IMR-90 (cell line): ENCODE measurements around the gene LDHAL6A. TPM values are rescaled to one million over a fixed set of nuclear protein-coding genes. Genes with fewer than 3 reads are reported as not detected.

ENCODE experiments used
- ATAC-seq: fragments of 200-7000 bp; cut with Tn5 transposase; 2 replicates; pipeline ENCODE4 v1.9.1; 2020; ENCODE audit warnings: low read depth, mild to moderate bottlenecking, moderate library complexity
- BruUV-seq: library from RNA; stranded (reverse); fragments of 400-500 nt; replicated peaks from 2 replicates; lab custom pipeline; 2021; lab: Mats Ljungman, UMichigan
- CTCF ChIA-PET: fragments of 300-600 bp; formaldehyde crosslinking; extraction: SDS; loops from one replicate; lab custom pipeline; 2021; ENCODE audit warnings: antibody characterized with exemption; lab: Yijun Ruan, JAX
- POLR2A ChIA-PET: fragments of 300-600 bp; sonication (Branson Sonifier 250); formaldehyde crosslinking; loops from one replicate; lab custom pipeline; 2022; ENCODE audit warnings: antibody characterized with exemption; ENCODE audit not compliant: unreplicated experiment; lab: Charles Lee
- DNase-seq: peaks from one replicate; pipeline ENCODE4 v3.0.0; 2013
- H2AFZ ChIP-seq: replicated peaks from 2 replicates; pipeline ENCODE3; 2013; ENCODE audit warnings: low read length, mild to moderate bottlenecking; ENCODE audit not compliant: poor library complexity
- H2AK5ac ChIP-seq: 2 replicates; pipeline ENCODE4 v1.6.1; 2013; ENCODE audit warnings: low read depth, low read length, inconsistent platforms
- H2AK9ac ChIP-seq: replicated peaks from 2 replicates; pipeline ENCODE3; 2013; ENCODE audit warnings: mild to moderate bottlenecking, low read depth, low read length, moderate library complexity; ENCODE audit not compliant: poor library complexity
- H2BK120ac ChIP-seq: 2 replicates; pipeline ENCODE4 v1.6.1; 2013; ENCODE audit warnings: low read depth, low read length, inconsistent platforms
- H2BK15ac ChIP-seq: 3 replicates; pipeline ENCODE4 v1.6.1; 2013; ENCODE audit warnings: low read depth, low read length, inconsistent platforms
- H2BK20ac ChIP-seq: 2 replicates; pipeline ENCODE4 v1.6.1; 2013; ENCODE audit warnings: low read depth, mild to moderate bottlenecking, inconsistent platforms, low read length, moderate library complexity
- H2BK5ac ChIP-seq: 2 replicates; pipeline ENCODE4 v1.6.1; 2013; ENCODE audit warnings: mild to moderate bottlenecking, low read depth, low read length, inconsistent platforms; ENCODE audit not compliant: poor library complexity, severe bottlenecking
- H3K14ac ChIP-seq: replicated peaks from 2 replicates; pipeline ENCODE4 v1.6.1; 2013; ENCODE audit warnings: low read depth, low read length, inconsistent platforms
- H3K18ac ChIP-seq: 2 replicates; pipeline ENCODE4 v1.6.1; 2013; ENCODE audit warnings: low read depth, low read length, control low read depth
- H3K23ac ChIP-seq: 2 replicates; pipeline ENCODE4 v1.6.1; 2013; ENCODE audit warnings: low read depth, low read length, inconsistent platforms
- H3K27ac ChIP-seq: 2 replicates; pipeline ENCODE4 v1.5.1; 2013; ENCODE audit warnings: mild to moderate bottlenecking, control low read depth, low read length; ENCODE audit not compliant: insufficient read depth
- H3K27me3 ChIP-seq: 2 replicates; pipeline ENCODE4 v1.6.1; 2013; ENCODE audit warnings: low read length; ENCODE audit not compliant: control insufficient read depth, insufficient read depth
- H3K36me3 ChIP-seq: 2 replicates; pipeline ENCODE4 v1.6.1; 2013; ENCODE audit warnings: low read length, mixed read lengths; ENCODE audit not compliant: control insufficient read depth, insufficient read depth
- H3K4ac ChIP-seq: 2 replicates; pipeline ENCODE4 v1.6.1; 2013; ENCODE audit warnings: low read depth, low read length, inconsistent platforms
- H3K4me1 ChIP-seq: 2 replicates; pipeline ENCODE4 v1.6.1; 2013; ENCODE audit warnings: low read length, mixed read lengths; ENCODE audit not compliant: control insufficient read depth, insufficient read depth
- H3K4me2 ChIP-seq: 2 replicates; pipeline ENCODE4 v1.6.1; 2013; ENCODE audit warnings: low read depth, mild to moderate bottlenecking, control low read depth, low read length, moderate library complexity
- H3K4me3 ChIP-seq: 2 replicates; pipeline ENCODE4 v1.5.1; 2013; ENCODE audit warnings: low read depth, mild to moderate bottlenecking, control low read depth, low read length, moderate library complexity; ENCODE audit not compliant: insufficient read depth
- H3K56ac ChIP-seq: 2 replicates; pipeline ENCODE4 v1.6.1; 2013; ENCODE audit warnings: low read length, inconsistent platforms; ENCODE audit not compliant: insufficient read depth; ENCODE audit errors: extremely low read depth
- H3K79me1 ChIP-seq, 2 experiments: 2 replicates each; pipeline ENCODE4 v1.6.1; 2013; ENCODE audit warnings: low read length in 2 of 2, inconsistent platforms in 1 of 2, low read depth in 1 of 2
- H3K9ac ChIP-seq: 2 replicates; pipeline ENCODE4 v1.6.1; 2013; ENCODE audit warnings: low read depth, low read length, control low read depth
- H3K9me1 ChIP-seq: 2 replicates; pipeline ENCODE4 v1.6.1; 2013; ENCODE audit warnings: low read length, inconsistent platforms; ENCODE audit not compliant: insufficient read depth
- H3K9me3 ChIP-seq: 2 replicates; pipeline ENCODE4 v1.6.1; 2013; ENCODE audit warnings: low read length; ENCODE audit not compliant: control insufficient read depth, insufficient read depth
- H4K20me1 ChIP-seq: 2 replicates; pipeline ENCODE4 v1.6.1; 2013; ENCODE audit warnings: low read length, inconsistent platforms; ENCODE audit not compliant: insufficient read depth
- H4K5ac ChIP-seq: 2 replicates; pipeline ENCODE4 v1.6.1; 2013; ENCODE audit warnings: mild to moderate bottlenecking, low read depth, low read length, control low read depth
- H4K8ac ChIP-seq, 2 experiments: 2 replicates each; pipeline ENCODE4 v1.6.1; 2013; ENCODE audit warnings: low read depth in 2 of 2, low read length in 2 of 2, control low read depth in 1 of 2, inconsistent platforms in 1 of 2
- H4K91ac ChIP-seq: 2 replicates; pipeline ENCODE4 v1.6.1; 2013; ENCODE audit warnings: low read depth, low read length, inconsistent platforms; ENCODE audit not compliant: insufficient read depth
- BHLHE40 ChIP-seq: fragments of 150-350 bp; IDR thresholded peaks from 2 replicates; pipeline ENCODE4 v1.6.1; 2016; ENCODE audit warnings: mild to moderate bottlenecking, low read depth, low read length
- CEBPB ChIP-seq: IDR thresholded peaks from 2 replicates; pipeline ENCODE4 v1.6.1; 2012; ENCODE audit warnings: low read depth, low read length, improper control_type of control experiment
- CHD1 ChIP-seq: IDR thresholded peaks from 2 replicates; pipeline ENCODE4 v1.6.1; 2012; ENCODE audit warnings: low read depth, low read length, improper control_type of control experiment
- FOS ChIP-seq: fragments of 150-350 bp; IDR thresholded peaks from 2 replicates; pipeline ENCODE4 v1.6.1; 2016; ENCODE audit warnings: low read depth, low read length
- MAFK ChIP-seq: IDR thresholded peaks from 2 replicates; pipeline ENCODE4 v1.6.1; 2012; ENCODE audit warnings: low read depth, low read length, improper control_type of control experiment
- MAZ ChIP-seq: IDR thresholded peaks from 2 replicates; pipeline ENCODE4 v1.6.1; 2012; ENCODE audit warnings: low read depth, mild to moderate bottlenecking, low read length, improper control_type of control experiment, moderate library complexity, borderline replicate concordance
- MXI1 ChIP-seq: IDR thresholded peaks from 2 replicates; pipeline ENCODE4 v1.6.1; 2012; ENCODE audit warnings: low read depth, mild to moderate bottlenecking, low read length, moderate library complexity, borderline replicate concordance
- NFE2L2 ChIP-seq: fragments of 150-350 bp; IDR thresholded peaks from 2 replicates; pipeline ENCODE4 v1.6.1; 2016; ENCODE audit warnings: low read depth, mild to moderate bottlenecking, low read length
- POLR2A ChIP-seq: IDR thresholded peaks from 2 replicates; pipeline ENCODE4 v1.6.1; 2012; ENCODE audit warnings: mild to moderate bottlenecking, low read depth, low read length
- RAD21 ChIP-seq: IDR thresholded peaks from 2 replicates; pipeline ENCODE4 v1.6.1; 2012; ENCODE audit warnings: low read length, improper control_type of control experiment
- RCOR1 ChIP-seq: IDR thresholded peaks from 2 replicates; pipeline ENCODE4 v1.6.1; 2012; ENCODE audit warnings: mild to moderate bottlenecking, low read length, improper control_type of control experiment; ENCODE audit not compliant: insufficient replicate concordance
- RFX5 ChIP-seq: IDR thresholded peaks from 2 replicates; pipeline ENCODE4 v1.8.0; 2012; ENCODE audit warnings: low read depth, mild to moderate bottlenecking, low read length, moderate library complexity
- SMC3 ChIP-seq: fragments of 150-350 bp; IDR thresholded peaks from 2 replicates; pipeline ENCODE4 v1.6.1; 2016; ENCODE audit warnings: low read depth, mild to moderate bottlenecking, antibody characterized with exemption, low read length, moderate library complexity
- WGBS, 2 experiments: methylation state at CpG; one replicate each; pipeline versions ENCODE4 v1.1.5 to v1.1.7; 2013; ENCODE audit warnings: missing lambda C conversion rate in 2 of 2; ENCODE audit not compliant: insufficient read length in 1 of 2; ENCODE audit errors: extremely low coverage in 2 of 2; 5-methylcytosine and 5-hydroxymethylcytosine counted together
- dilution Hi-C: fragments of 300-500 bp; cut with HindIII; formaldehyde crosslinking; loops from one replicate; pipeline ENCODE4 v1.14.3; 2018; ENCODE audit warnings: low sequenced_read_pairs; ENCODE audit not compliant: unreplicated experiment
- in situ Hi-C: fragments of 300-500 bp; cut with MboI; formaldehyde crosslinking; loops from 3 replicates; pipeline ENCODE4 v1.14.3; 2019; ENCODE audit warnings: low sequenced_read_pairs, inconsistent platforms, mixed read lengths
- intact Hi-C: fragments of 100-400 bp; cut with micrococcal nuclease; formaldehyde crosslinking; loops from 2 replicates; pipeline ENCODE4 v1.10.0; 2022
- polyA plus RNA-seq, 3 experiments: library from polyadenylated mRNA; depleted of rRNA; stranded (reverse); fragments of >200 nt; gene quantifications; 2 replicates each; pipeline ENCODE4 v1.2.3, GENCODE V29; 2012; ENCODE audit warnings: low replicate concordance in 1 of 3
- total RNA-seq: library from RNA; depleted of rRNA; stranded (reverse); fragments of >200 nt; gene quantifications from 2 replicates; pipeline ENCODE4 v1.2.3, GENCODE V29; 2012
- TF ChIP-seq, protein P1 (sequence below): fragments of 150-350 bp; IDR thresholded peaks from 2 replicates; pipeline ENCODE4 v1.6.1; 2017; ENCODE audit warnings: mild to moderate bottlenecking, antibody characterized with exemption, low read length, low read depth
- TF ChIP-seq, protein P2 (sequence below): conservative IDR thresholded peaks from 2 replicates; pipeline ENCODE4 v1.5.1; 2012; ENCODE audit warnings: mild to moderate bottlenecking, low read depth, low read length, improper control_type of control experiment
- TF ChIP-seq, protein P3 (sequence below): fragments of 150-350 bp; IDR thresholded peaks from 2 replicates; pipeline ENCODE4 v1.6.1; 2016; ENCODE audit warnings: low read depth, mild to moderate bottlenecking, low read length, moderate library complexity, borderline replicate concordance

The LDHAL6A gene
- total and polyA plus RNA-seq, 2 of the 4 experiments (the other 2 are of a cell fraction): not detected

DNA sequence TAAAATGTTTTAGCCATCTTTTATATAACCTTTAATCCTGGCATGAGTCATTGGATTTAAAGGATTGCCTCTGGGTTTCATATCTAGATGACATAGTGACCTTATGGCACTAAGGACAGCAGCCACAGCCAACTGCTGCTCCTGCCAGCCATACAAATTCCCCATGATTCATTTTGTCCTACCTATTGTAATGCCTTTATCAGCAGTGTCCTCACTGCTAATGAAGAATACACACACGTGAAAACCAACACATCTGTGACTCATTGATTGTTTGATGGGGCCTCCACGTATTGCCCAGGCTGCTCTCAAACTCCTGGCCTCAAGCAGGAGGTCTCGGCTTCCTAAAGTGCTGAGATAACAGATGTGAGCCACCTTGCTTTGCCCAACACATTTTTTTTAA, 1.8 kb downstream of the LDHAL6A start:
- TF ChIP-seq RAD21 (no peak), RFX5 (no peak), RCOR1 (no peak), CEBPB (no peak), SMC3 (no peak), POLR2A (no peak), MAZ (no peak), BHLHE40 (no peak), CHD1 (no peak), MAFK (no peak), MXI1 (no peak), FOS (no peak), NFE2L2 (no peak)
- TF ChIP-seq, protein P1, sequence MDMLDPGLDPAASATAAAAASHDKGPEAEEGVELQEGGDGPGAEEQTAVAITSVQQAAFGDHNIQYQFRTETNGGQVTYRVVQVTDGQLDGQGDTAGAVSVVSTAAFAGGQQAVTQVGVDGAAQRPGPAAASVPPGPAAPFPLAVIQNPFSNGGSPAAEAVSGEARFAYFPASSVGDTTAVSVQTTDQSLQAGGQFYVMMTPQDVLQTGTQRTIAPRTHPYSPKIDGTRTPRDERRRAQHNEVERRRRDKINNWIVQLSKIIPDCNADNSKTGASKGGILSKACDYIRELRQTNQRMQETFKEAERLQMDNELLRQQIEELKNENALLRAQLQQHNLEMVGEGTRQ: no peak
- TF ChIP-seq, protein P2, sequence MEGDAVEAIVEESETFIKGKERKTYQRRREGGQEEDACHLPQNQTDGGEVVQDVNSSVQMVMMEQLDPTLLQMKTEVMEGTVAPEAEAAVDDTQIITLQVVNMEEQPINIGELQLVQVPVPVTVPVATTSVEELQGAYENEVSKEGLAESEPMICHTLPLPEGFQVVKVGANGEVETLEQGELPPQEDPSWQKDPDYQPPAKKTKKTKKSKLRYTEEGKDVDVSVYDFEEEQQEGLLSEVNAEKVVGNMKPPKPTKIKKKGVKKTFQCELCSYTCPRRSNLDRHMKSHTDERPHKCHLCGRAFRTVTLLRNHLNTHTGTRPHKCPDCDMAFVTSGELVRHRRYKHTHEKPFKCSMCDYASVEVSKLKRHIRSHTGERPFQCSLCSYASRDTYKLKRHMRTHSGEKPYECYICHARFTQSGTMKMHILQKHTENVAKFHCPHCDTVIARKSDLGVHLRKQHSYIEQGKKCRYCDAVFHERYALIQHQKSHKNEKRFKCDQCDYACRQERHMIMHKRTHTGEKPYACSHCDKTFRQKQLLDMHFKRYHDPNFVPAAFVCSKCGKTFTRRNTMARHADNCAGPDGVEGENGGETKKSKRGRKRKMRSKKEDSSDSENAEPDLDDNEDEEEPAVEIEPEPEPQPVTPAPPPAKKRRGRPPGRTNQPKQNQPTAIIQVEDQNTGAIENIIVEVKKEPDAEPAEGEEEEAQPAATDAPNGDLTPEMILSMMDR: no peak
- TF ChIP-seq, protein P3, sequence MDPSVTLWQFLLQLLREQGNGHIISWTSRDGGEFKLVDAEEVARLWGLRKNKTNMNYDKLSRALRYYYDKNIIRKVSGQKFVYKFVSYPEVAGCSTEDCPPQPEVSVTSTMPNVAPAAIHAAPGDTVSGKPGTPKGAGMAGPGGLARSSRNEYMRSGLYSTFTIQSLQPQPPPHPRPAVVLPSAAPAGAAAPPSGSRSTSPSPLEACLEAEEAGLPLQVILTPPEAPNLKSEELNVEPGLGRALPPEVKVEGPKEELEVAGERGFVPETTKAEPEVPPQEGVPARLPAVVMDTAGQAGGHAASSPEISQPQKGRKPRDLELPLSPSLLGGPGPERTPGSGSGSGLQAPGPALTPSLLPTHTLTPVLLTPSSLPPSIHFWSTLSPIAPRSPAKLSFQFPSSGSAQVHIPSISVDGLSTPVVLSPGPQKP: no peak
- Histone ChIP-seq H3K79me1 (no peaks in the 10 kb centered on the region), H2BK5ac (no peak overlapping the region), H2AK5ac (no peak overlapping the region), H3K14ac (no peak overlapping the region), H4K5ac (no peak overlapping the region), H3K4ac (no peak overlapping the region), H3K9me1 (no peaks in the 10 kb centered on the region), H3K18ac (no peak overlapping the region), H2BK20ac (no peak overlapping the region), H3K4me2 (no peak overlapping the region), H3K23ac (no peak overlapping the region), H3K4me3 (no peak overlapping the region), H3K27ac (no peak overlapping the region), H2AFZ (no peak overlapping the region), H2BK15ac (no peak overlapping the region), H4K8ac (no peak overlapping the region), H2AK9ac (no peak overlapping the region), H3K9me3 (no peaks in the 10 kb centered on the region), H3K27me3 (peaks cover 6% of the 10 kb centered on the region; the same call in 1 of the 2 replicates), H2BK120ac (no peak overlapping the region), H3K36me3 (no peaks in the 10 kb centered on the region), H3K4me1 (no peaks in the 10 kb centered on the region), H3K9ac (no peak overlapping the region), H4K20me1 (no peaks in the 10 kb centered on the region), H4K91ac (no peak overlapping the region), H3K56ac (no peak overlapping the region)
- ChIA-PET POLR2A (no interaction called here), CTCF (no interaction called here)
- in situ Hi-C loops (no loop called here), dilution Hi-C loops (no loop called here), intact Hi-C loops (no loop called here)
- DNase-seq (no peak), ATAC-seq (no peak)
- BruUV-seq: no TSS peak
- 43% methylated on average over 1 of the region's 3 CpGs; no CpG with 5 or more reads in 1 of the 2 experiments for WGBS, 2 experiments
